Measurements from ENCODE around the gene CEP70. TPM values are rescaled to one million over a fixed set of nuclear protein-coding genes. Genes with fewer than 3 reads are reported as not detected.

CEP70 gene
- polyA plus RNA-seq, 1 donor (not counting 4 experiments of a cell fraction or from before 2014, with no cell fraction given): 11.4 TPM

DNA sequence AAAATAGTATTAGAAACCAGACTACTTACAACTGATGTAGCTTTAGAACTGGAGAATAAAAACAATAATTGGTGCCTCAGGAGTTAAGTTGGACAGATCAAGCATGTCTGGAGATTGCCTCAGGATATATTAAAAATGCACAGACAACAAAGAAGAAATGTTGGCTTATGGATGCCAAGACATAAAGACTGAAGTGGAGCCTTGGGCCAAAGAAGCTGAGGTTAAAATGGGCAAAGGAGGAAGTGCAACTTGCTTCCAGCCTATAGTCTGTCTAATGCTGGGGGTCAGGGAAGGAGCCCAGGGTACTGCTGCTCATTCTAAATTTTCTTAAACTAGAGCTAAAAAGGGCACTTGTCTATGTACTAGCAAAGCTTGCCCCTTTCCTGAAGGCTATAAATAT lies 82.1 kb downstream of the CEP70 start:
- TF ChIP-seq EZH2 (IDR thresholded peaks at IDR 0.05; ENCODE audit: low read length): no peak
- TF ChIP-seq, protein P1, sequence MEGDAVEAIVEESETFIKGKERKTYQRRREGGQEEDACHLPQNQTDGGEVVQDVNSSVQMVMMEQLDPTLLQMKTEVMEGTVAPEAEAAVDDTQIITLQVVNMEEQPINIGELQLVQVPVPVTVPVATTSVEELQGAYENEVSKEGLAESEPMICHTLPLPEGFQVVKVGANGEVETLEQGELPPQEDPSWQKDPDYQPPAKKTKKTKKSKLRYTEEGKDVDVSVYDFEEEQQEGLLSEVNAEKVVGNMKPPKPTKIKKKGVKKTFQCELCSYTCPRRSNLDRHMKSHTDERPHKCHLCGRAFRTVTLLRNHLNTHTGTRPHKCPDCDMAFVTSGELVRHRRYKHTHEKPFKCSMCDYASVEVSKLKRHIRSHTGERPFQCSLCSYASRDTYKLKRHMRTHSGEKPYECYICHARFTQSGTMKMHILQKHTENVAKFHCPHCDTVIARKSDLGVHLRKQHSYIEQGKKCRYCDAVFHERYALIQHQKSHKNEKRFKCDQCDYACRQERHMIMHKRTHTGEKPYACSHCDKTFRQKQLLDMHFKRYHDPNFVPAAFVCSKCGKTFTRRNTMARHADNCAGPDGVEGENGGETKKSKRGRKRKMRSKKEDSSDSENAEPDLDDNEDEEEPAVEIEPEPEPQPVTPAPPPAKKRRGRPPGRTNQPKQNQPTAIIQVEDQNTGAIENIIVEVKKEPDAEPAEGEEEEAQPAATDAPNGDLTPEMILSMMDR (optimal IDR thresholded peaks at IDR 0.05 in 1 of 3, IDR thresholded peaks at IDR 0.05 in 1 of 3, conservative IDR thresholded peaks at IDR 0.05 in 1 of 3; ENCODE audit: extremely low read depth in 1 of 3, insufficient read depth in 2 of 3, low read length in 3 of 3): no peak
- Histone ChIP-seq H3K79me2 (ENCODE audit: control insufficient read depth, insufficient read depth, low read length) (no peaks in the 10 kb centered on the region), H3K27me3 (ENCODE audit: control insufficient read depth, extremely low read depth, insufficient read depth, low read length) (no peaks in the 10 kb centered on the region), H2AFZ (ENCODE audit: control insufficient read depth, low read length) (no peak overlapping the region), H4K20me1 (ENCODE audit: control insufficient read depth, extremely low read depth, insufficient read depth, low read length) (no peaks in the 10 kb centered on the region), H3K9me1 (ENCODE audit: control insufficient read depth, extremely low read depth, insufficient read depth, low read length) (no peaks in the 10 kb centered on the region), H3K4me2 (ENCODE audit: control insufficient read depth, extremely low read depth, insufficient read depth, low read depth, low read length) (no peak overlapping the region), H3K27ac (ENCODE audit: control insufficient read depth, insufficient read depth, low read length) (no peak overlapping the region), H3K36me3 (ENCODE audit: control insufficient read depth in 2 of 2, extremely low read depth in 1 of 2, insufficient read depth in 2 of 2, low read length in 2 of 2) (no peaks in the 10 kb centered on the region), H3K9me3 (ENCODE audit: control insufficient read depth, low read depth, low read length) (no peaks in the 10 kb centered on the region), H3K9ac (ENCODE audit: control insufficient read depth, extremely low read depth, insufficient read depth, low read length) (no peak overlapping the region), H3K4me3 (ENCODE audit: control insufficient read depth in 2 of 3, extremely low read depth in 1 of 3, insufficient read depth in 2 of 3, low read depth in 1 of 3, low read length in 3 of 3) (no peak overlapping the region), H3K4me1 (ENCODE audit: control insufficient read depth, extremely low read depth, insufficient read depth, low read length) (no peaks in the 10 kb centered on the region)
- no peak for DNase-seq (ENCODE audit: low read depth, low spot score)
- FAIRE-seq: no peak
- dilution Hi-C loops (cut with MboI; ENCODE audit: extremely low pct_ligation_motif_present, low sequenced_read_pairs): no loop called here

DNA sequence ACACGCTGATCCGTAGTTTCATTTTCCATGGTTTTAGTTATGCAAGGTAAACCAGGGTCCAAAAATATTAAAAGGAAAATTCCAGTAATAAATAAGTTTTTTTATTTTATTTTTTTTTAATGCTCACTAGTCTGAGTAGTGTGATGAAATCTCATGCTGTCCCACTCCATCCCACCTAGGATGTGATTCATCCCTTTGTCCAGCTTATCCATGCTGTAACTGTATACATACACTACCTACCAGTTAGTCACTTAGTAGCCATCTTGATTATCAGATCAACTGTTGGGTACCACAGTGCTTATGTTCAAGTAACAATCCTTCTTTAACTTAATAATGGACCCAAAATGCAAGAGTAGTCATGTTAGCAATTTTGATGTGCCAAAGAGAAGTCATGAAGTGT lies 84.5 kb downstream of the CEP70 start:
- Histone ChIP-seq H3K9ac (ENCODE audit: control insufficient read depth, extremely low read depth, insufficient read depth, low read length) (no peak overlapping the region), H3K4me2 (ENCODE audit: control insufficient read depth, extremely low read depth, insufficient read depth, low read depth, low read length) (no peak overlapping the region), H3K4me1 (ENCODE audit: control insufficient read depth, extremely low read depth, insufficient read depth, low read length) (no peaks in the 10 kb centered on the region), H4K20me1 (ENCODE audit: control insufficient read depth, extremely low read depth, insufficient read depth, low read length) (no peaks in the 10 kb centered on the region), H3K36me3 (ENCODE audit: control insufficient read depth in 2 of 2, extremely low read depth in 1 of 2, insufficient read depth in 2 of 2, low read length in 2 of 2) (no peaks in the 10 kb centered on the region), H3K27me3 (ENCODE audit: control insufficient read depth, extremely low read depth, insufficient read depth, low read length) (no peaks in the 10 kb centered on the region), H3K9me1 (ENCODE audit: control insufficient read depth, extremely low read depth, insufficient read depth, low read length) (no peaks in the 10 kb centered on the region), H3K27ac (ENCODE audit: control insufficient read depth, insufficient read depth, low read length) (no peak overlapping the region), H3K9me3 (ENCODE audit: control insufficient read depth, low read depth, low read length) (no peaks in the 10 kb centered on the region), H3K79me2 (ENCODE audit: control insufficient read depth, insufficient read depth, low read length) (no peaks in the 10 kb centered on the region), H3K4me3 (ENCODE audit: control insufficient read depth in 2 of 3, extremely low read depth in 1 of 3, insufficient read depth in 2 of 3, low read depth in 1 of 3, low read length in 3 of 3) (no peak overlapping the region), H2AFZ (ENCODE audit: control insufficient read depth, low read length) (no peak overlapping the region)
- dilution Hi-C loops (cut with MboI; ENCODE audit: extremely low pct_ligation_motif_present, low sequenced_read_pairs): no loop called here
- DNase-seq (ENCODE audit: low read depth, low spot score): no peak
- no peak for TF ChIP-seq EZH2 (IDR thresholded peaks at IDR 0.05; ENCODE audit: low read length)
- TF ChIP-seq, protein P1 (optimal IDR thresholded peaks at IDR 0.05 in 1 of 3, IDR thresholded peaks at IDR 0.05 in 1 of 3, conservative IDR thresholded peaks at IDR 0.05 in 1 of 3; ENCODE audit: extremely low read depth in 1 of 3, insufficient read depth in 2 of 3, low read length in 3 of 3): no peak
- no peak for FAIRE-seq
